HEK293 (cell line): Measurements from ENCODE around the gene KCNK18.

Experiments
- ATF2 ChIP-seq: fragments of 450-650 bp; formaldehyde crosslinking; IDR thresholded peaks from 2 replicates; pipeline ENCODE4 v1.5.1; 2016; ENCODE audit warnings: missing biosample characterization, missing genetic modification characterization, low read depth
- CTCF ChIP-seq: fragments of 450-650 bp; formaldehyde crosslinking; IDR thresholded peaks from 2 replicates; pipeline ENCODE4 v1.5.1; 2016; ENCODE audit warnings: missing biosample characterization, missing genetic modification characterization
- ZNF133 ChIP-seq: fragments of 450-650 bp; formaldehyde crosslinking; IDR thresholded peaks from 2 replicates; pipeline ENCODE4 v1.5.1; 2016; ENCODE audit warnings: missing biosample characterization, missing genetic modification characterization
- ZNF239 ChIP-seq: fragments of 450-650 bp; formaldehyde crosslinking; IDR thresholded peaks from 2 replicates; pipeline ENCODE4 v1.5.1; 2016; ENCODE audit warnings: missing biosample characterization, missing genetic modification characterization
- ZNF24 ChIP-seq: fragments of 450-650 bp; formaldehyde crosslinking; IDR thresholded peaks from 2 replicates; pipeline ENCODE4 v1.5.1; 2016; ENCODE audit warnings: missing biosample characterization, missing genetic modification characterization
- ZNF350 ChIP-seq: fragments of 450-650 bp; formaldehyde crosslinking; IDR thresholded peaks from 2 replicates; pipeline ENCODE4 v1.5.0; 2017; ENCODE audit warnings: missing biosample characterization, mild to moderate bottlenecking, missing genetic modification characterization
- ZNF391 ChIP-seq: fragments of 450-650 bp; formaldehyde crosslinking; IDR thresholded peaks from 2 replicates; pipeline ENCODE4 v1.5.1; 2016; ENCODE audit warnings: low read depth, missing biosample characterization, missing genetic modification characterization, borderline replicate concordance
- ZNF747 ChIP-seq: fragments of 450-650 bp; formaldehyde crosslinking; IDR thresholded peaks from 2 replicates; pipeline ENCODE4 v1.5.1; 2016; ENCODE audit warnings: missing biosample characterization, missing genetic modification characterization

GRCh38 chr10:117253908-117254307 is 56.6 kb downstream of the KCNK18 start:
- TF ChIP-seq ZNF133 (tag by site-specific recombination) (no peak), CTCF (tag by site-specific recombination) (no peak), ZNF239 (tag by site-specific recombination) (no peak), ZNF391 (no peak), ZNF350 (tag by site-specific recombination) (no peak), ZNF24 (tag by site-specific recombination) (no peak), ATF2 (tag by site-specific recombination) (no peak), ZNF747 (no peak)
